GM06990 (cell line): ENCODE data around the gene BHLHA15.
A peak's percentile ranks its signal among the peaks of the same experiment; 100 is the strongest.

ENCODE experiments used
- DNase-seq: peaks from one replicate; pipeline ENCODE4 v3.0.0-alpha.2; 2011; ENCODE audit not compliant: insufficient read length; ENCODE audit errors: extremely low read depth
- H3K27me3 ChIP-seq: replicated peaks from 2 replicates; pipeline ENCODE4 v1.6.0; 2011; ENCODE audit warnings: low read length; ENCODE audit not compliant: control insufficient read depth, insufficient read depth
- H3K36me3 ChIP-seq: 2 replicates; pipeline ENCODE4 v1.5.1; 2011; ENCODE audit warnings: low read length; ENCODE audit not compliant: control insufficient read depth, insufficient read depth
- H3K4me3 ChIP-seq: replicated peaks from 2 replicates; pipeline ENCODE4 v1.5.1; 2011; ENCODE audit warnings: low read depth, mild to moderate bottlenecking, control low read depth, low read length
- CTCF ChIP-seq: IDR thresholded peaks from 2 replicates; pipeline ENCODE4 v1.5.1; 2011; ENCODE audit warnings: low read length, control low read depth, mild to moderate bottlenecking, inconsistent platforms; ENCODE audit not compliant: insufficient read depth, poor library complexity, severe bottlenecking

The BHLHA15 gene

DNA sequence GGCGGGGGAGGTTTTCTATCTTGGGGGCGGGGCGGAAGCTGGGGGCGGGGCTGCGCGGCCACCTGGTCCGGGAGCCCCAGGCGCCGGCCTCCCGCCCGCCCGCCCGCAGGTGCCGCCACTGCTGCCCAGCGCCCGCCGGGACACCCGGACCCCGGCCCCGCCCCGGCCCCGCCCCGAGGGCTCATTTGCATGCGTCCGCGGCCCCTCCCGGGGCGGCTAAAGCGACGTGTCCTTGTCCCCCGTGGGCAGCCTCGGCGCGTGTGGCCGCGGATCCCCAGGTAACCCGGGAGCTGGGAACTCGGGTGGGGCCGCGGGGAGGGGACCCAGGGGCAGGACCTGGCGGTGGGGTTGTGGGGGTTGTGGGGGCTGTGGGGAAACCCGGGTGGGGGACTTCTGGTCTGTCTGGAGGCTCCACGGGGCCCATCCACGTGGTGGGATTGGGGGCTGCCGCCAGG lies at the start of gene BHLHA15:
Gene BHLHA15 (plus strand): TSS at position 219 of the 455 bp plus-strand sequence. CDS start 871 bp downstream, outside the sequence.
- Histone ChIP-seq H3K4me3 (peak within 1 kb of the TSS; percentile 69), H3K27me3 (no peaks in the 10 kb centered on the region), H3K36me3 (peaks cover 4% of the 10 kb centered on the region)
- peak; percentile 52 for DNase-seq
- TF ChIP-seq CTCF: no peak

DNA sequence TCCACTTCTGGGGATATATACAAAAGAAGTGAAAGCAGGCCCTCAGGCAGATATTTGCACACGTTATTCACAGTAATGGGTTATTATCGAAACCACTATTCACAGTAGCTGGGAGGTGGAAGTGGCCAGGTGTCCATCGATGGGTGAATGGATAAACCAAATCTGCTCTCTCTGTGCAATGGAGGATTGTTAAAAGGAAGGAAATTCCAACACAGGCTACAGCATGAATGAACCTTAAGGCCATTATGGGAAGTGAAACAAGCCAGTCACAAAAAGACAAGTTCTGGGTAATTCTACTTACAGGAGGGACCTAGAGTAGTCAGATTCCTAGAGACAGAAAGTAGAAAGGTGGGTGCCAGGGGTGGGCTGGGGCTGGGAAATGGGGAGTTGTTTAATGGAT lies 48.5 kb upstream of the BHLHA15 start:
- no peak for DNase-seq
- Histone ChIP-seq H3K36me3 (no peaks in the 10 kb centered on the region), H3K4me3 (no peak overlapping the region), H3K27me3 (no peaks in the 10 kb centered on the region)
- TF ChIP-seq CTCF: no peak

DNA sequence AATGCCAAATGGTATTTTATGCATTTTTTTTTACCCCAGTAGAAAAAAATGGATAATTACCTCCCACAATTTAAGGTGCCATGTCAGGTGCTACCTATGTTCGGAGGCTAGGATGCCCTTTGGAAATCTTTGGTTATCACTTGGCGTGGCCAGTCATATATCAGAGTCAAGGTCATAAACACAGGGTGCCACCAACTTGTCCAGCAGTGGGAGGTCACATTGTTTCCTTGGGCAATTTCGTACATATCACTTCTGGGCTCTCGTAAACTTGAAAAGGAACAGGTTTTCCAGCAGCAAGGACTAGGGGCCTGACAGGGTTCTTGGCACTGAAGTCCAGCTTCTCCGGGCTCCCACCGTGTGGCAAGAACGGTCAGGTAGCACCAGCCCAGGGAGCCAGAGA lies 48.0 kb upstream of the BHLHA15 start:
- no peak for TF ChIP-seq CTCF
- H3K4me3 ChIP-seq: no peak overlapping the region
- no peak for DNase-seq
- no peaks in the 10 kb centered on the region for H3K27me3 ChIP-seq
- no peaks in the 10 kb centered on the region for H3K36me3 ChIP-seq

DNA sequence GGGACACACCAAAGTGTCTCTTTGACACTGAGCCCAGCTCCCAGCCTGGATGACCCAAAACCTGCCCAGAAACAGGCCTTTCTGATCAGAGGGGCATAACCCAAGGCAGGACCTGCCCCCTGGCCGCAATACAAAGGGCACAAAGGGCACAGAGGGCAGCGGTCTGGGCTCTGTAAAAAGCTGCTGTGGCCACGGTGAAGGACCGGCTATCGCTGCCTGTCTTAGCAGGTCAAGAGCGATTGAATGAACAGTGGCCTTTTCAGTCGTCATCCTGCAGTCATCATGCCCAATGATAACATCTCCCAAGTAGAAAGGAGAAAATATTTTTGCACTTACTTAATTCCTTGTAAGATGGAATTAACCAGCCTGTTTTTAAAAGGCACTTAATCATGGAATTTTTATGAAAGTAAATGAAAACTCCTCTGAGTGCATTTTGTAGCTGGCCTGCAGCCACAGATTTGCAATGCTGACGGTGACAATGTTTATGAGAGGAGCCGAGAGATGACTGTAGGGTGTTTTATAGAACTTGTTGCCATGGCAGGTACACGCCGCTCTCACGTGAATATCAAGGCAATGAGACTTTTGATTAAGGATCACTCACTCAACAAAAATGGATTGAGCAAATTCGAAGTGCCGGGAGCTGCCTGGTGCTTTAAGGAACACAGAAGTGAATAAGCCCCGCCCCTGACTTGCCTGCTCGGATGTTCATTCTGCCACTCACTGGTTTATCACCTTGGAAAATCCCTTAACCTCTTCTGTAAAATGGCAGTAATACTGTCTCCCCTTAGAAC lies 47.3 kb upstream of the BHLHA15 start:
- DNase-seq: no peak

GRCh38 chr7:98165827-98166667 lies 45.2 kb upstream of the BHLHA15 start:
- peak; percentile 79 for TF ChIP-seq CTCF
- peak; percentile 37 for DNase-seq
- Histone ChIP-seq H3K36me3 (no peaks in the 10 kb centered on the region), H3K4me3 (no peak overlapping the region), H3K27me3 (no peaks in the 10 kb centered on the region)

More for the DNA sequence above, 47.3 kb upstream of the BHLHA15 start:
- TF ChIP-seq CTCF: no peak
- Histone ChIP-seq H3K36me3 (no peaks in the 10 kb centered on the region), H3K27me3 (no peaks in the 10 kb centered on the region), H3K4me3 (no peak overlapping the region)
